ENCODE results near the gene EEFSEC. TPM values are rescaled to one million over a fixed set of nuclear protein-coding genes. Genes with fewer than 3 reads are reported as not detected.

Gene EEFSEC
- total and polyA plus RNA-seq, 2 of the 4 experiments (the other 2 are of a cell fraction) = 4.5 to 9.3 TPM

- no peak for TF ChIP-seq MAZ (IDR thresholded peaks at IDR 0.05; ENCODE audit: borderline replicate concordance, low read depth, low read length)
Measured at GRCh38 chr3:128456776-128457715, 303.8 kb downstream of the EEFSEC start (continued).

GRCh38 chr3:128457937-128458336, 304.7 kb downstream of the EEFSEC start:
- no peaks in the 10 kb centered on the region for H3K36me3 ChIP-seq (ENCODE audit: control insufficient read depth, insufficient read depth, low read length)
- no peak overlapping the region for H3K56ac ChIP-seq (ENCODE audit: extremely low read depth, insufficient read depth, low read length)
- TF ChIP-seq MXI1 (IDR thresholded peaks at IDR 0.05; ENCODE audit: borderline replicate concordance, low read depth, low read length) (no peak), FOS (IDR thresholded peaks at IDR 0.05; ENCODE audit: low read depth, low read length) (no peak), CHD1 (IDR thresholded peaks at IDR 0.05; ENCODE audit: low read depth, low read length) (no peak), RAD21 (IDR thresholded peaks at IDR 0.05; ENCODE audit: low read length) (no peak), RFX5 (IDR thresholded peaks at IDR 0.05; ENCODE audit: low read depth, low read length) (no peak), CEBPB (IDR thresholded peaks at IDR 0.05; ENCODE audit: low read depth, low read length) (no peak), MAZ (IDR thresholded peaks at IDR 0.05; ENCODE audit: borderline replicate concordance, low read depth, low read length) (no peak)
- no peak overlapping the region for H3K23ac ChIP-seq (ENCODE audit: low read depth, low read length)
- no peak overlapping the region for H2BK120ac ChIP-seq (ENCODE audit: low read depth, low read length)
- H3K9me3 ChIP-seq (ENCODE audit: control insufficient read depth, insufficient read depth, low read length) = peaks cover 2% of the 10 kb centered on the region; the same call in 1 of the 2 replicates
- no peak overlapping the region for H2AK9ac ChIP-seq (replicated peaks; ENCODE audit: low read depth, low read length, poor library complexity)
- H3K4ac ChIP-seq (ENCODE audit: low read depth, low read length) = no peak overlapping the region
- ATAC-seq (ENCODE audit: low read depth) (no peak), DNase-seq (no peak)
- H3K4me1 ChIP-seq (ENCODE audit: control insufficient read depth, insufficient read depth, low read length) = no peaks in the 10 kb centered on the region
- H3K9ac ChIP-seq (ENCODE audit: low read depth, low read length) = no peak overlapping the region
- H3K4me2 ChIP-seq (ENCODE audit: low read depth, low read length) = no peak overlapping the region
- H3K18ac ChIP-seq (ENCODE audit: low read depth, low read length) = no peak overlapping the region
- no peak overlapping the region for H2AK5ac ChIP-seq (ENCODE audit: low read depth, low read length)
- POLR2A ChIA-PET (ENCODE audit: unreplicated experiment) = no interaction called here
- no peak overlapping the region for H3K27ac ChIP-seq (ENCODE audit: insufficient read depth, low read length)
- no peak overlapping the region for H2BK15ac ChIP-seq (ENCODE audit: low read depth, low read length)
- H4K5ac ChIP-seq (ENCODE audit: low read depth, low read length) = no peak overlapping the region
- H2AFZ ChIP-seq (replicated peaks; ENCODE audit: low read length, poor library complexity) = peak overlapping the region; percentile 21
- H2BK5ac ChIP-seq (ENCODE audit: low read depth, low read length, poor library complexity, severe bottlenecking) = no peak overlapping the region
- H4K8ac ChIP-seq (ENCODE audit: low read depth in 2 of 2, low read length in 2 of 2) = no peak overlapping the region
- H3K4me3 ChIP-seq (ENCODE audit: insufficient read depth, low read depth, low read length) = no peak overlapping the region
- no peak overlapping the region for H2BK20ac ChIP-seq (ENCODE audit: low read depth, low read length)
- CTCF ChIA-PET = no interaction called here
- no peaks in the 10 kb centered on the region; the same call in 1 of the 2 replicates for H4K20me1 ChIP-seq (ENCODE audit: insufficient read depth, low read length)
- intact Hi-C loops (cut with micrococcal nuclease) (no loop called here), in situ Hi-C loops (cut with MboI; ENCODE audit: low sequenced_read_pairs) (no loop called here), dilution Hi-C loops (cut with HindIII; ENCODE audit: low sequenced_read_pairs, unreplicated experiment) (no loop called here)
- H4K91ac ChIP-seq (ENCODE audit: insufficient read depth, low read depth, low read length) = no peak overlapping the region
- WGBS, 2 experiments (ENCODE audit: extremely low coverage in 2 of 2, insufficient read length in 1 of 2) = 49% methylated on average over 8 of the region's 12 CpGs; no CpG with 5 or more reads in 1 of the 2 experiments
- H3K27me3 ChIP-seq (ENCODE audit: control insufficient read depth, insufficient read depth, low read length) = peaks cover 60% of the 10 kb centered on the region
- H3K79me1 ChIP-seq (ENCODE audit: low read depth in 1 of 2, low read length in 2 of 2) = no peaks in the 10 kb centered on the region
- no peak overlapping the region for H3K14ac ChIP-seq (replicated peaks; ENCODE audit: low read depth, low read length)
- BruUV-seq (replicated peaks) = no TSS peak
- no peaks in the 10 kb centered on the region for H3K9me1 ChIP-seq (ENCODE audit: insufficient read depth, low read length)

Small RNAs within 50 kb of the gene (microRNA-seq; reads per million reads assigned to microRNA genes)
- not detected for gene RNU6-823P (ENCODE audit: insufficient read depth, insufficient read length)

Small RNAs within 50 kb of the gene (small RNA-seq; reads per million reads assigned to genes)
- 0 reads per million in 5 experiments for gene RNU6-823P

Other genes with a start within 250 kb of the EEFSEC start
- gene KBTBD12, start 238.2 kb upstream of the EEFSEC start, total RNA-seq (2012; rRNA removed) = not detected in 2 replicates
- gene KBTBD12, start 238.2 kb upstream of the EEFSEC start, polyA plus RNA-seq (2012; rRNA removed) = not detected in 2 replicates
- gene SEC61A1, start 101.0 kb upstream of the EEFSEC start, total RNA-seq (2012; rRNA removed) = 478 and 487 TPM in 2 replicates
- gene SEC61A1, start 101.0 kb upstream of the EEFSEC start, polyA plus RNA-seq (2012; rRNA removed) = 347 and 377 TPM in 2 replicates
- gene RUVBL1, start 29.7 kb upstream of the EEFSEC start, total RNA-seq (2012; rRNA removed) = 83.3 and 99.2 TPM in 2 replicates
- 68.7 and 75.2 TPM in 2 replicates for gene RUVBL1, start 29.7 kb upstream of the EEFSEC start, polyA plus RNA-seq (2012; rRNA removed)